ENCODE measurements around the gene KRTAP5-9. TPM values are rescaled to one million over a fixed set of nuclear protein-coding genes. Genes with fewer than 3 reads are reported as not detected.
A peak's percentile ranks its signal among the peaks of the same experiment; 100 is the strongest.

Gene KRTAP5-9
- total and polyA plus RNA-seq, 10 of the 15 experiments (the other 5 are each of a cell fraction or from before 2014, with no cell fraction given) = 0.06 to 0.38 (median 0.19) TPM; not detected in 4

GRCh38 chr11:71530602-71531001 lies 17.6 kb upstream of the KRTAP5-9 start:
- FAIRE-seq (peak; percentile 79), DNase-seq (ENCODE audit: low read depth, low spot score) (no peak), ATAC-seq (peak; percentile 30; the same call in 2 of the 3 replicates)
- no peaks in the 10 kb centered on the region for H4K20me1 ChIP-seq (ENCODE audit: control insufficient read depth, insufficient read depth)
- no peak overlapping the region for H3K27ac ChIP-seq (ENCODE audit: control insufficient read depth, insufficient read depth)
- H3K36me3 ChIP-seq (ENCODE audit: control insufficient read depth in 2 of 2, insufficient read depth in 2 of 2, low read length in 1 of 2) = no peaks in the 10 kb centered on the region
- peaks cover 11% of the 10 kb centered on the region for H3K4me1 ChIP-seq (ENCODE audit: control insufficient read depth, insufficient read depth, low read length)
- H3K79me2 ChIP-seq (ENCODE audit: control insufficient read depth, insufficient read depth, low read length) = no peaks in the 10 kb centered on the region
- BruUV-seq (replicated peaks) = no TSS peak
- no peaks in the 10 kb centered on the region; the same call in 2 of the 3 replicates for H3K9me3 ChIP-seq (replicated peaks; ENCODE audit: control insufficient read depth, insufficient read depth, low read length)
- TF ChIP-seq EGR1 (IDR thresholded peaks at IDR 0.05; ENCODE audit: borderline replicate concordance in 1 of 2, low read depth in 2 of 2, low read length in 2 of 2) = 0 out of 3 replicates have a peak, but pooled peaks of 1 of the 2 experiments have one; percentile 20
- TF ChIP-seq CREB1 (IDR thresholded peaks at IDR 0.05; ENCODE audit: low read depth) = peak; percentile 89
- peak; percentile 39; the same call in 1 of the 2 replicates for TF ChIP-seq TAF1 (IDR thresholded peaks at IDR 0.05; ENCODE audit: borderline replicate concordance, low read depth, low read length)
- no peak for TF ChIP-seq GATAD2B (conservative IDR thresholded peaks at IDR 0.05; ENCODE audit: low read depth)
- no peak for TF ChIP-seq MEF2A (IDR thresholded peaks at IDR 0.05; ENCODE audit: insufficient read depth, low read depth, low read length)
- TF ChIP-seq CREM (IDR thresholded peaks at IDR 0.05; ENCODE audit: low read depth) = peak; percentile 65; the same call in 1 of the 2 replicates
- TF ChIP-seq RUNX3 (IDR thresholded peaks at IDR 0.05; ENCODE audit: low read length) = peak; percentile 47
- no peak for TF ChIP-seq POLR2AphosphoS2 (IDR thresholded peaks at IDR 0.05; ENCODE audit: low read depth, low read length)
- TF ChIP-seq ZBTB11 (CRISPR knock-in tag; IDR thresholded peaks at IDR 0.05) = no peak
- TF ChIP-seq, protein P1, sequence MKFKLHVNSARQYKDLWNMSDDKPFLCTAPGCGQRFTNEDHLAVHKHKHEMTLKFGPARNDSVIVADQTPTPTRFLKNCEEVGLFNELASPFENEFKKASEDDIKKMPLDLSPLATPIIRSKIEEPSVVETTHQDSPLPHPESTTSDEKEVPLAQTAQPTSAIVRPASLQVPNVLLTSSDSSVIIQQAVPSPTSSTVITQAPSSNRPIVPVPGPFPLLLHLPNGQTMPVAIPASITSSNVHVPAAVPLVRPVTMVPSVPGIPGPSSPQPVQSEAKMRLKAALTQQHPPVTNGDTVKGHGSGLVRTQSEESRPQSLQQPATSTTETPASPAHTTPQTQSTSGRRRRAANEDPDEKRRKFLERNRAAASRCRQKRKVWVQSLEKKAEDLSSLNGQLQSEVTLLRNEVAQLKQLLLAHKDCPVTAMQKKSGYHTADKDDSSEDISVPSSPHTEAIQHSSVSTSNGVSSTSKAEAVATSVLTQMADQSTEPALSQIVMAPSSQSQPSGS (IDR thresholded peaks at IDR 0.05; ENCODE audit: low read length) = no peak; the same call in 1 of the 2 replicates
- no peak for TF ChIP-seq CHD4 (IDR thresholded peaks at IDR 0.05)
- no peak for TF ChIP-seq KDM1A (IDR thresholded peaks at IDR 0.05; ENCODE audit: borderline replicate concordance)
- peak; percentile 10; the same call in 1 of the 2 replicates for TF ChIP-seq EED (IDR thresholded peaks at IDR 0.05; ENCODE audit: low read depth)
- 0 out of 2 replicates have a peak, but pooled peaks have one; percentile 14 for TF ChIP-seq PAX5 (IDR thresholded peaks at IDR 0.05; ENCODE audit: borderline replicate concordance, low read depth, low read length)
- in situ Hi-C loops (cut with MboI) (no loop called here), intact Hi-C loops (cut with micrococcal nuclease; ENCODE audit: unreplicated experiment) (no loop called here)
- WGBS (ENCODE audit: insufficient coverage, insufficient replicate concordance, low lambda C conversion rate, missing lambda C conversion rate) = 53% methylated on average over 11 of the region's 11 CpGs
- H3K9ac ChIP-seq (ENCODE audit: control insufficient read depth, insufficient read depth, low read length) = no peak overlapping the region
- ChIA-PET RAD21 (ENCODE audit: unreplicated experiment) (no interaction called here), POLR2A (no interaction called here), SMC1A (ENCODE audit: uncharacterized antibody, unreplicated experiment) (no interaction called here), CTCF (no interaction called here)
- no peaks in the 10 kb centered on the region for H3K27me3 ChIP-seq (replicated peaks in 1 of 2; ENCODE audit: control insufficient read depth in 2 of 2, insufficient read depth in 2 of 2, low read length in 1 of 2)
- H2AFZ ChIP-seq (ENCODE audit: control insufficient read depth, low read depth, low read length) = peak overlapping the region; percentile 63
- no peak overlapping the region for H3K4me3 ChIP-seq
- H3K4me2 ChIP-seq (ENCODE audit: control insufficient read depth, insufficient read depth) = no peak overlapping the region

Data from GM12878 (cell line).